Measurements from ENCODE around the gene CCDC102B.
"Not testable (repeated sequence)": the region's sequence is repeated elsewhere in the genome, so short reads cannot be mapped to it uniquely, and the experiment has no call there.

The CCDC102B gene

GRCh38 chr18:68874361-68874760 is 76.5 kb downstream of the CCDC102B start:
- no peak overlapping the region for H3K4me3 ChIP-seq (ENCODE audit: low read depth, low read length)
- peak; percentile 19 for DNase-seq (ENCODE audit: low read depth)

GRCh38 chr18:68879947-68880346 is 82.1 kb downstream of the CCDC102B start:
- DNase-seq (ENCODE audit: low read depth), result not testable (repeated sequence)

GRCh38 chr18:68887410-68887809 is 89.5 kb downstream of the CCDC102B start:
- no peak for DNase-seq (ENCODE audit: low read depth)
- no peak overlapping the region for H3K4me3 ChIP-seq (ENCODE audit: low read depth, low read length)

More at GRCh38 chr18:68879947-68880346, 82.1 kb downstream of the CCDC102B start:
- H3K4me3 ChIP-seq (ENCODE audit: low read depth, low read length), result not testable (repeated sequence)

- no peak overlapping the region for H3K4me3 ChIP-seq (ENCODE audit: low read depth, low read length)
- no peak for DNase-seq (ENCODE audit: low read depth)
Measured at GRCh38 chr18:68893354-68893753, 95.5 kb downstream of the CCDC102B start.

GRCh38 chr18:68897286-68897685 is 99.4 kb downstream of the CCDC102B start:
- DNase-seq (ENCODE audit: low read depth), result no peak
- no peak overlapping the region for H3K4me3 ChIP-seq (ENCODE audit: low read depth, low read length)

GRCh38 chr18:68909579-68909978 is 111.7 kb downstream of the CCDC102B start:
- no peak for DNase-seq (ENCODE audit: low read depth)
- no peak overlapping the region for H3K4me3 ChIP-seq (ENCODE audit: low read depth, low read length)

- DNase-seq (ENCODE audit: low read depth), result no peak
- H3K4me3 ChIP-seq (ENCODE audit: low read depth, low read length), result no peak overlapping the region
Measured at GRCh38 chr18:68915061-68915460, 117.2 kb downstream of the CCDC102B start.

- DNase-seq (ENCODE audit: low read depth), result no peak
- no peak overlapping the region for H3K4me3 ChIP-seq (ENCODE audit: low read depth, low read length)
Measured at GRCh38 chr18:68916734-68917133, 118.9 kb downstream of the CCDC102B start.

GRCh38 chr18:68918216-68918615 is 120.3 kb downstream of the CCDC102B start:
- H3K4me3 ChIP-seq (ENCODE audit: low read depth, low read length), result no peak overlapping the region

GRCh38 chr18:68919900-68920299 is 122.0 kb downstream of the CCDC102B start:
- no peak for DNase-seq (ENCODE audit: low read depth)
- no peak overlapping the region for H3K4me3 ChIP-seq (ENCODE audit: low read depth, low read length)

More at GRCh38 chr18:68918216-68918615, 120.3 kb downstream of the CCDC102B start:
- no peak for DNase-seq (ENCODE audit: low read depth)

- no peak overlapping the region for H3K4me3 ChIP-seq (ENCODE audit: low read depth, low read length)
- no peak for DNase-seq (ENCODE audit: low read depth)
Measured at GRCh38 chr18:68922392-68922791, 124.5 kb downstream of the CCDC102B start.

GRCh38 chr18:68925268-68925667 is 127.4 kb downstream of the CCDC102B start:
- no peak for DNase-seq (ENCODE audit: low read depth)
- no peak overlapping the region for H3K4me3 ChIP-seq (ENCODE audit: low read depth, low read length)

GRCh38 chr18:68928762-68929675 is 131.1 kb downstream of the CCDC102B start:
- H3K4me3 ChIP-seq (ENCODE audit: low read depth, low read length), result no peak overlapping the region
- no peak for DNase-seq (ENCODE audit: low read depth)

GRCh38 chr18:68935686-68936085 is 137.8 kb downstream of the CCDC102B start:
- no peak for DNase-seq (ENCODE audit: low read depth)
- no peak overlapping the region for H3K4me3 ChIP-seq (ENCODE audit: low read depth, low read length)

- no peak overlapping the region for H3K4me3 ChIP-seq (ENCODE audit: low read depth, low read length)
- no peak for DNase-seq (ENCODE audit: low read depth)
Measured at GRCh38 chr18:68937029-68937599, 139.2 kb downstream of the CCDC102B start.

- no peak for DNase-seq (ENCODE audit: low read depth)
- no peak overlapping the region for H3K4me3 ChIP-seq (ENCODE audit: low read depth, low read length)
Measured at GRCh38 chr18:68940039-68940438, 142.2 kb downstream of the CCDC102B start.

GRCh38 chr18:68940754-68941153 is 142.9 kb downstream of the CCDC102B start:
- no peak overlapping the region for H3K4me3 ChIP-seq (ENCODE audit: low read depth, low read length)
- DNase-seq (ENCODE audit: low read depth), result no peak

GRCh38 chr18:68942230-68942629 is 144.3 kb downstream of the CCDC102B start:
- H3K4me3 ChIP-seq (ENCODE audit: low read depth, low read length), result no peak overlapping the region
- DNase-seq (ENCODE audit: low read depth), result no peak

- DNase-seq (ENCODE audit: low read depth); H3K4me3 ChIP-seq (ENCODE audit: low read depth, low read length): not testable (repeated sequence)
Measured at GRCh38 chr18:68943861-68944260, 146.0 kb downstream of the CCDC102B start.

GRCh38 chr18:68944330-68944729 is 146.4 kb downstream of the CCDC102B start:
- DNase-seq (ENCODE audit: low read depth), result no peak
- no peak overlapping the region for H3K4me3 ChIP-seq (ENCODE audit: low read depth, low read length)

- no peak overlapping the region for H3K4me3 ChIP-seq (ENCODE audit: low read depth, low read length)
- DNase-seq (ENCODE audit: low read depth), result no peak
Measured at GRCh38 chr18:68944826-68945225, 146.9 kb downstream of the CCDC102B start.

Data from skeletal muscle cell (primary cell).